Stimulated activated CD8-positive, alpha-beta memory T cell treated with anti-CD3 and anti-CD28 coated beads, Interleukin-15, amount 100 ng/mL, for 24 hours (primary cell): ENCODE data around the gene C12orf57.

Experiments used
- DNase-seq: peaks from one replicate; pipeline ENCODE4 v3.0.0-alpha.2; 2020; ENCODE audit warnings: low read depth

Gene C12orf57

DNA sequence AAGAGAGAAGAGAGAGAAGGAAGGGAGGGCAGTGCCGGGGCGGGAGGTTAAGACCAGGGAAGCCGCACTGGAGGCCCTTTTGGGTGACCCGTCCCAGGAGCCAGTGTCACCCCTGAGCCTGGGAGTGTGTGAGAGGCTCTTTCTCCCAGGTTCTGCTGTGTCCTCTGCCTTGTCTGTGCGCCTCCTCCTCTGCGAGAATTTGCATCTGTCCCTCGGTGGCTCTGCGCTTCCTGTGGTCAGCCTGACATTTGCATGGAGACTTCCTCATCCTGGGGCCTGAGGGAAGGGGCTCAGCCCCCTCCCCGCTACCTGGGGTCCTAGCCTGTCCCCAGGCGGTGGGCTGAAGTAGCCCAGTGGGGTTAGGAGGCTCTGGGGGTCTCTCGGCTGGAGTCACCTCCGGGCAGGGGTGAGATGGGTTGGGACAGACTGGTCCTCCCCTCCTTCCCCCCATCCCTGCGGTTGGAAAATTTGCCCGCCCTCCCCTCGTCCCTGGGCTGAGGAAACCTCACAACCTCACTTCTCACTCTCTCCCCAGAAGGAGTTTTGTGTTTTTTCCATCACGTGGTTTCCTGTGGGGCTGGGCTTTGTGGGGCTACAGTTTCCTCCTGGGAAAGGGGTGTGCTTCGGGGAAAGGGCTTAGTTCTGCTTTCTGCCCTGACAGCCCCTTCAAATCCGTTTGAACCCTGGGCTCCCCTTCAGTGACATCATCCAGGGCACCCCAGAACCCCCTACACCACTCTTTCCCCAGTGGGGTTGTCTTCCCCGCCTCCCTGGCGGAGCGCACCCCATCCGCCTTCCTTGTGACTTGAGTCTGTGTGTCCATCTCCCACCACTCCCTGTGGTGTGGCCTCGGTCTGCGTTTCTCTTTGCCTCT is 9.9 kb downstream of the C12orf57 start:
- DNase-seq: no peak

DNA sequence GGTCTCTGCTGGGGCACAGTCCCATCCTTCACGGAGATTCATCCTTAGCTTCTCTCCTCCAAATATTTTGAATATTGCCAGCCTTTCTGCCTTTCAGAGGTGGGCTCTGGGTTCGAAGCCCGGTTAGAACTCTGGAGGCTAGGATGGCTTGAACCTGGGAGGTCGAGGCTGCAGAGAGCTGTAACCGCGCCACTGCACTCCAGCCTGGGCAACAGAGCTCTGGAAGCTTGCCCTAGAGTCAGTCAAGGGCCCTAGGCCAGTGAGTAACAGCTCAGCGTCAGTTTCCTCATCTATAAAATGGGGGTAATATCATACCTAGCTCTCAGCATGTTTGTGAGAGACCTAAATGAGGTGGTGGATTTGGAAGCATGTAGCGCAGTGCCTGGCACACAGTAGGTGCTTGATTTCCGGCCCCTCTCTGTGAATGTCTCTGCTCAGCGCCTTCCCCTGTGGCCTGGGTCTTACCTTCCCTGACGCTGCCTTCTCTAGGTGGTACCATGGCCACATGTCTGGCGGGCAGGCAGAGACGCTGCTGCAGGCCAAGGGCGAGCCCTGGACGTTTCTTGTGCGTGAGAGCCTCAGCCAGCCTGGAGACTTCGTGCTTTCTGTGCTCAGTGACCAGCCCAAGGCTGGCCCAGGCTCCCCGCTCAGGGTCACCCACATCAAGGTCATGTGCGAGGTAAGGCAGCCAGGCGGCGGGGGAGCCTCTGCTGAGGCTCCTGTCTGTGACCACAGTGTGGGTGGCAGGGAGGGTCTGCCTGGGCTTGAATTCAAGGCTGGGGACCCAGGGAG is 10.7 kb downstream of the C12orf57 start:
- DNase-seq: no peak

DNA sequence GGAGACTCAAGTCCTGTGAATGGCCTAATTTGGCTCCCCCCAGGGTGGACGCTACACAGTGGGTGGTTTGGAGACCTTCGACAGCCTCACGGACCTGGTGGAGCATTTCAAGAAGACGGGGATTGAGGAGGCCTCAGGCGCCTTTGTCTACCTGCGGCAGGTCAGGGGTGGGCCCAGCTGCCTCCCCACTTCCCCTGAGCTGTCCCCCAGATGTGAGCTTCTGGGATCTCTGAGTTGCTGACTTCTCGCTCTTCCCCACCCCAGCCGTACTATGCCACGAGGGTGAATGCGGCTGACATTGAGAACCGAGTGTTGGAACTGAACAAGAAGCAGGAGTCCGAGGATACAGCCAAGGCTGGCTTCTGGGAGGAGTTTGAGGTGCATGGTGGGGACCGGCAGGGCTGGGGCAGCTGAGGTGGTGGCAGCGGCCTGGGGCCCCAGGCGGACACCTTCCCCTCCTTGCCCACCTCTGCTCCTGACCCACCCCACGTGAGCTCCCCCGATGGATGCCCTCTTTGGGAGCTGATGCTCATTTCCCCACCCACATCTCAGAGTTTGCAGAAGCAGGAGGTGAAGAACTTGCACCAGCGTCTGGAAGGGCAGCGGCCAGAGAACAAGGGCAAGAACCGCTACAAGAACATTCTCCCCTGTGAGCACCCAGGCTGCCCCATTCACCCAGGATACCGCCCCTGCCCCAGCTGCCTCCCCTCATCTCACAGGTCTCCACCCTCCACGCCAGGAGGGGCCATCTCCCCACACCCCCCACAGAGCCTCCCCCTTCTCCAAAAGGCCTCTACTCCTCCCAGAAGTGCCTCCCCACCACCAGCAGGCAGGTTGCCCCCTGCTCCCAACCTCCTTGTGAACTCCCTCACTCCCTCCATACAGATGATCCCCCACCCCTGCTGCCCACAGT is 11.5 kb downstream of the C12orf57 start:
- DNase-seq: no peak

DNA sequence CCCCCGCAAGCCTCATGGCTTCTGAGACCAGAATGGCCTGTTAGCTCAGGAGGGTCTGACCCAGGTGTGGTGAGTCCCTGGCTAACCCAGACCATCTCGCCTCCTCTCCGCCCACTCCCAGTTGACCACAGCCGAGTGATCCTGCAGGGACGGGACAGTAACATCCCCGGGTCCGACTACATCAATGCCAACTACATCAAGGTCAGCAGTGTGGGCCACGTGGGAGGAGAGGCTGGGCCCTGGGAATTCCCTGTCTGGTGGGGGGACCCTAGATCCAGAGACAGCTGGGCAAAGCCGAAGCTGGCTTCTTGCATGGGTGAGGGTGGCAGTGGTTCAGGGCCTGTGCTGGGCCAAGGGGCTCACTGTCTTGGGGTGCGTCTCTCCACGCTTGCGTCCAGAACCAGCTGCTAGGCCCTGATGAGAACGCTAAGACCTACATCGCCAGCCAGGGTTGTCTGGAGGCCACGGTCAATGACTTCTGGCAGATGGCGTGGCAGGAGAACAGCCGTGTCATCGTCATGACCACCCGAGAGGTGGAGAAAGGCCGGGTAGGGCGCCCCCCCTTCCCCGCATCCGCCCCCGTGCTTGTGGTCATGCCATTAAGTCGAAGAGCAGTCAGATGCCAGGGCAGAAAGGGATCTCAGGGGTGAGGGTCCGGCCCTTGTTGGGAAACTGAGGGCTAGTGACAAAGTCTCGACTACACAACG is 12.4 kb downstream of the C12orf57 start:
- no peak for DNase-seq

DNA sequence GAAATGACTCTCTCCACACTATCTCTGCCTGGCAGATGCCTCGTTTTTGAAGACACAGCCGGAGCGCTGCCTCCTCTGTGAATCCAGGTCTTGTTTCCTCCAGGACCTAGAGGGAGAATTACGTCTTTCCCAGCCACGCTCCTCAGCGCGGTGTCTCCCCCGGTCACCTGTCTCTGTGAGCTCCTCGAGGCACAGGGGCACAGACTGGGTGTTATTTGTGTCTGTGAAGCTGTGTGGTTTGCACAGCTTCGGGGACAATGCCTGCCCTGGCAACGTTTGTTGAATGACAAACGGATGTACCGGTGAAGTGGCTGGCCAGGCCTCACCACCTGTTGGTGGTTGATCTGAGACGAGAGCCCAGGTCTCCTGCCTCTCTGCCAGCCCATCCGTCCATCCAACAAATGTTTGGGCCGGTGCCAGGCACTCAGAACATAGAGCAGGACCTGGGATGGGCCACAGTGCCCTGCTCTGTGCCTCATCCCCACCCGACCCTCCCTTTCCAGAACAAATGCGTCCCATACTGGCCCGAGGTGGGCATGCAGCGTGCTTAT is 13.4 kb downstream of the C12orf57 start:
- DNase-seq: no peak

DNA sequence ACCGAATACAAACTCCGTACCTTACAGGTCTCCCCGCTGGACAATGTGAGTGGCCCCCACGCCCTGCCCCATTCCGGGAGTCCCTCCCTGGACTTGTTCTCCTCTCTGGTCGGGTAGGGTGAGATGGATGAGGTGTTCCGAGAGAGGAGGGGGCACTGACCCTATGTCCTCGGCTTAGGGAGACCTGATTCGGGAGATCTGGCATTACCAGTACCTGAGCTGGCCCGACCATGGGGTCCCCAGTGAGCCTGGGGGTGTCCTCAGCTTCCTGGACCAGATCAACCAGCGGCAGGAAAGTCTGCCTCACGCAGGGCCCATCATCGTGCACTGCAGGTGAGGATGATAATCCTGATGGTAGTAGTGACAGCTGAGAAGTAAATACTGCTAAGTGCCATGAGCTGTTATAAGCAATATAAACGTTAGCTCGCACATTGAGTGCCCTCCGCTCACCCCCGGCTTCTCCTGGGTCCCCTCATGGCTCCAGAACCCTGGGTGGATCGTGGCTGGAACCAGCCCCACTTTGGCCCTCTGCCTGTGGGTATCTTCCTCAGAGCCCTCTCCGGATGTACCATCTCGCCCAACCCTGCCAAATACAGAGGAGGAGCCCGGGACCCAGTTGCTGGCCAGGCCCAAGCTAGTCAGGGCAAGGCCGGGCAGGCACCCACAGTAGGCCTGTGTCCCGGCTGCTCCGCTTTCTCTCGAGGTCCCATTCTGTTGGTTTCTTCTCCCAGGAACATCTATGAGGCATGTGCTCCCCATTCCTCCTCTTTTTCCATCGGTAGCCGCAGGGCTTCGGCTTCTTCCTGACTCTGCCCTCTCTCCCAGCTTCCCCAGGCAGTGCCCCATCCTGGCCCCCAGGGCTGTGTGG is 14.2 kb downstream of the C12orf57 start:
- no peak for DNase-seq

DNA sequence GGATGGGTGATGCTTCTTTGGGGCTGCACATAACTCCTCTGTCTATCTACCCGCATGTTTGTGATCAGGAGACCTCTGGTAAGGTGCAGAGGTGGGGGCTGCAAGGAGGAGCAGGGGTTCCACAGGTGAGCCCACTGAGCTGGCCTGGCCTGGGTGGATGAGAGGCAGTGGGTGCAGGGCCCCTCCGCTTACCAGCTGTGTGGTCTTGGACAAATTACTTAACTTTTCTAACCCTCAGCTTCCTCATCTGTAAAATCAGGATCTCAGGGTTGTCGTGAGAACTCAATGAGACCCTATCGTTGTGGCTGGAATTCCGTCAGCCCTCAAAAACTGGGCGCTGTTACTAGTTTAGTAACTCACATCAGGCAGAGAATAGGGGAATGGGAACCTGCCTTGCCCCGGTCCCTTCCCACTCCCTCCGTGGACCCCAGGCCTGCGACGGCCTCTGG is 14.8 kb downstream of the C12orf57 start:
- DNase-seq: no peak

DNA sequence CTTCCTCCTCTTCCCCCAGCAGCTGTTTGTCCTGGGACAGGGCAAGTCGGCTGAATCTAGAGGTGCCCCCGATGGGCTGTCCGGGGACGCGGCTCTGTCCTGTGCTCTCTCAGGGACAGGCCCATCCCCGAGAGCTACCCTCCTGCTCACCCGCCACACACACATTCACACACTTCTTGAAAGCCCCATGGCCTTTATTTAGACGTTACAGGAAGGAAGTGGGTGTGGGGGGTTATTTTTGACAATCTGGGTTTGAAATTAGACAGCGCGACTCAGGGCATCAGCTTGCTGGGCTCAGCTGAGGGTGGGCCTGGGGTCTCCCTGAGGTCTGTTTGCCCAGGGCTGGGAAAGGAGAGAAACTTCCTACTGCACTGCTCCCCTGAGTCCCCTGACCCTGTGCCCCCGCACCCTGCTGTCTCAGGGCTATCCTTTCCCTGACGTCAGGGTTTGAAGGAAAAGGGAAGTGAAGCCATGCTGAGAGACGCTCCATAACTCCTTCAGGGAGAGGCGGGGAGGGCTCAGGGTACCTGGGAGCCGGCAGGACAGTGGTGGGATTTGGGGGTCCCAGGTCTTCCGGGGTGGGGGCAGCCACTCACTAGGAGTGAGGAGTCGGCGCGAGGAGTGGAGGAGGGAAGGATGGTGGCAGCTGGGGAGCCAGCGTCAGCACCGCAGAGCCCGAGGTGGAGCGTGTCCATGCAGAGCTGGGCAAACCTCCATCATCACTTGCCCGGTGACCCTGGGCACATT is 15.4 kb downstream of the C12orf57 start:
- DNase-seq: no peak

DNA sequence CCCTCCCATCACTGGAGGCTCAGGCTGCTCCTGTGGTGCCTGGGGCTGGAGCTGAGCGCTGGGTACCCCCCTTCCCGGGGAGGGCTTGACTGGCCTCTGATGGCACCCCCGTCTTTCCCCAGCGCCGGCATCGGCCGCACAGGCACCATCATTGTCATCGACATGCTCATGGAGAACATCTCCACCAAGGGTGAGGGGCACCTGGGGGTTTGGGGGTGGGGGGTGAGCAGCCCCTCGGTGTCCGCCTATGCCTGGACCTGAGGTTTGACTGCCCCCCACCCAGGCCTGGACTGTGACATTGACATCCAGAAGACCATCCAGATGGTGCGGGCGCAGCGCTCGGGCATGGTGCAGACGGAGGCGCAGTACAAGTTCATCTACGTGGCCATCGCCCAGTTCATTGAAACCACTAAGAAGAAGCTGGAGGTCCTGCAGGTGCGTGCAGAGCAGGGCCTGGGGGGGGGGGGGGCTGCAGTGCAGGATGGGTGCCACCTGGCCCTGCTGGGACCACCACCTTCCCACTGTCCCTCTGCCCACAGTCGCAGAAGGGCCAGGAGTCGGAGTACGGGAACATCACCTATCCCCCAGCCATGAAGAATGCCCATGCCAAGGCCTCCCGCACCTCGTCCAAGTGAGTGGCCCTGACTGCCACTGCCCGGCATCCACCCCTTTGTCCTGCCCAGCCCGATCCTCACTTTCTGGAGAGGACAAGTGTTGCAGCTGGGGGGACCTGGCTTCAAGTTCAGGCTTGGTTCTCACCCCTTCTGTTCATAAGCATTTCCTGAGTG is 16.2 kb downstream of the C12orf57 start:
- DNase-seq: no peak

DNA sequence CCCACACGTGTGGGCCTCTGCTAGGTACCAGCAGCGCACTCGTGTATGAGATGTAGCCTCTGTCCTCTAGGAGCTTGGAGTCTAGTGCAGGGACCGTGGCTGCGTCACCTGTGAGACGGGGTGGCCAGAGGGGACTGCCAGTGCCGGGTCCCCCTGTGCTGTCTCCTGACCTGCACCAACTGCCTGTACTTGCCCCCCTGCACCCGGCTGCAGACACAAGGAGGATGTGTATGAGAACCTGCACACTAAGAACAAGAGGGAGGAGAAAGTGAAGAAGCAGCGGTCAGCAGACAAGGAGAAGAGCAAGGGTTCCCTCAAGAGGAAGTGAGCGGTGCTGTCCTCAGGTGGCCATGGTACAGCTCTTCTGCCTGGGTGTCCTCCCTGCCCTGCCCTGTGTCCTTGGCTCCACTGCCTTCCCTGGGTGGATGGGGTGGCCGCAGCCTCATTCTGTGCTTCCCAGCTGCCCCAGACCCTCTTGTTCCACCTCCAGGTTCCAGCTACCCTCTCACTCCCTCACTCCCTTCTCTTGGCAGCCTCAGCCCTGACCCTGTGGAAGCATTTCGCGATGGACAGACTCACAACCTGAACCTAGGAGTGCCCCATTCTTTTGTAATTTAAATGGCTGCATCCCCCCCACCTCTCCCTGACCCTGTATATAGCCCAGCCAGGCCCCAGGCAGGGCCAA is 16.9 kb downstream of the C12orf57 start:
- no peak for DNase-seq

DNA sequence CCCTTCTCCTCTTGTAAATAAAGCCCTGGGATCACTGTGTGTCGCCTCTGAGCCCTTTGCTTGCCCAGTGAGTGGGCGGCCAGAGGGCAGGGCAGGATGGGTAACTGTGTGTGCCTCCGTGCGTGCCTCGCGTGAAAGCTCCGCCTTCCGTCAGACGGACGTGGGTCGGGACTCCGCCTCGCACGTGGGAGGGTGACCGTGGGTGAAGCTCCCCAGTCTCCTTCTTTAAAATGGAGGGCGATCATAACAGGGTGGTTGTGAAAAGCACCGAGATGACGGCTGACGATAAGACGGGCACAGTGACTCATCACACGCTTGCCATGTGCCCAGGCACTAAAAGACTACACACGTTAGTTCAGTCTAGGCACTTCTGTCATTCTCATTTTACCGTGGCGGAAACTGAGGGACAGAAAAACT is 17.5 kb downstream of the C12orf57 start:
- DNase-seq: no peak

DNA sequence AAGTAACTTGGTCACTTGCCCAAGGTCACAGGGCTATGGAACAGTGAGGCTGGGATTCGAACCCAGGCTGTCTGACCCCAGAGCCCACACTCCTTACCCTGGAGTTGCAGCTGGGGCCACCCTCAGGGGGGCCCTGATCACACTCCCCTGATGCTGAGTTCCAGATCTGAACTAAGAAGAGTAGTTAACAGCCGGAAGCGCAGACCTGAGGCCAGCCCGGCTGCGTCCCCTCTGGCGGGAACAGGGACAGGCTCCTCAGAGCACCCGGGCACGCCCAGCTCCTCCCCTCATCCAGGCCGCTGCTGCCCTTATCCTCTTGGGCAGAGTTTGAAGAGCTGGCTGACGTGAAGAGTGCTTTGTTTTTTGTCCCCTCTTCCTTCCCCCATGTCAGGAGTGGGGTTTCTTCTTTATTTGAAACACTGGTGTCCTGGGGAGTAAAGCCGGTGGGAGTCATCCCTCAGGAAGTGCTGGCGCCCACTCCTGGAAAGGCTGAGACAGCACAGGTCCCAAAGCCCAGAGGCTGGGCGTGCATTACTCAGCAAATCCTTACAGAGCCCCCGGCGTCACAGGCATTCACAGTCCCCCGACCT is 18.0 kb downstream of the C12orf57 start:
- DNase-seq: no peak

DNA sequence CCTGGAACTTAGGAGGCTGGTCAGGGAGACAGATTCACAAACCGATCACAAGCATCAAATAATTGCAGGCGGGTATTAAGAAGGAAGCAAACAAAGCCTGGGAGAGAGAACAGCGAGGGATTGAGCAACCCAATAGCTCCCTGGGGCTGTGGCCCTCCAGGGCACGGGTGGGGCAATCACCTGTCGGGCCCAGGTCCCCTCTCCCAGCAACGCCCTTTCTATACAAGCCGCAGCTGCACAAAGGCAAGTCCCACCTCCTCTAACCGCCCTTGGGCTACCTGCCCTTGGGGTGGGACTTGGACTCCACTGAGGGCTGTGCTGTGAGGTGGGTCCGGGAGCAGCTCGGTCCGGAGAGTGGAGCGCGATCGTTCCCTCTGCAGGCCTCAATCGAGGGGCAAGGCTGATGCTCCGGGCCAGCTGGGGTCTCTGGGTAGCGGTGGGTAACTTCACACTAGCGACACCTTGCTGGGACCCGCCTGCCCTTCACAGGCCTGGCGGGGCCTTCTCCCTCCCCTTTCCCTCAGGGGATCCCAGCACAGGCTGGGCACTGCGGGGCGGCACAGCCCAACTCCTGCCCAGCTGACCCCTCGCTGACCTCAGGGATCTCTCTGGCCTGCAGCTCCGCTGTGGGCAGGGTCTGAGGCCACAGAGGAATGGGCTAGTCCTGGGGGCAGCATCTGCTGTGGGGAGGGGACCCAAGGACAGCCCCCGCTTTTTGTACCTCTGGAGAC is 18.6 kb downstream of the C12orf57 start:
- no peak for DNase-seq

DNA sequence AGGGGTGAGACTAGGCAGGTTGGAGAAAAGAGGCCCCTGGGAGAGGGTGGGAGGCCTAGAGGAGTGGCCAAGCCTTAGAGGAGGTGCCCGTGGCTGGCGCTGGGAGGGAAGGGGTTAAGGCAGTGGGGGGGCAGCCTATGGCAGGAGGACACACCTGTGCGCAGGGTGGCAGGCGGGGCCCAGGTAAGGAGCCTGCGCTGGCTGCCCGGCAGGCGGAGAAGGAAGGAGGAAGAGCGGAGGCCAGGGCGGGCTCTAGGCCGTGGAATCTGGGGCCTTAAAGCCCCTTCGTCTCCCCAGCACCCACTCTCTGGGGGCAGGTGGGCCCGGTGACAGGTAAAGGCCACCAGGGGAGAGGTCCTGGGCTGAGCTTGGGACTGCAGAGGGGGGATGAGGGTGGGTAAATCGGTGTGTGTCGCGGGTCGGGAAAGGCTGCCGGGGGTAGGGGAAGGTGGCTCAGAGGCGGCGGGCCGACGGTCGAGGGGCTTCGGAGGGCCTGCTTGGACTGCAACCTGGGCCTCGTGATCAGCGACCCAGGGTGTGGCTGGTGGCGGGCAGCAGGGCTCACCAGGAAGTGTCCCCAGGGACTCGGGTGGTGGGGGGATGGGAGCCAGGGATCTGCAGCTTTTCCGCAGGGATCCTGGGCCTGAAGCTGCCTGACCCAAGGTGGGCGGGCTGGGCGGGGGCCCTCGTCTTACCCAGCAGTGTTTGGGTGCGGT is 19.4 kb downstream of the C12orf57 start:
- DNase-seq: no peak

DNA sequence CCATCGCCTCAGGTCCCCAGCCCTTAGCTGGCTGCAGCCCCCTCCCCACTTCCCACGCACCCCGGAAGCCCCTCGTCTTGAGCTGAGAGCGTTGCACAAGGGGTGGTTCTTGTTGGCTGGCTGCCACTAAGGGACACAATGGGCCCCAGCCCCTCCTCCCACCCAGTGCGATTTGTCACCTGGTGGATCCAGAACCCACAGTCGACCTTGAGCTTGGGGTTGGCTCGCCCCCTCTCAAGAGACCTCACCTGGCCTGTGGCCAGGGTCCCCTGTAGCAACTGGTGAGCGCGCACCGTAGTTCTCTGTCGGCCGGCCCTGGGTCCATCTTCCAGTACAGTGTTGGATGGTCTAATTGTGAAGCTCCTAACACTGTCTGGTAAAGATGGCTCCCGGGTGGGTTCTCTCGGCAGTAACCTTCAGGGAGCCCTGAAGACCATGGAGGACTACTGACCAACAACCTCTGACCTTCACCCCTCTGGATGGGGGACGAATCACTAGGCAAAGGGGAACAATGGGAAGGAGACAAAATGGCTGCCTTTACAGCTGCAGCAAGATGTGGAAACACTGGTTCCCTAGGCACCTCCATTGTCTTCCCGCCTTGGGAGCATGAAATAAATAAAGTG is 20.1 kb downstream of the C12orf57 start:
- DNase-seq: no peak

DNA sequence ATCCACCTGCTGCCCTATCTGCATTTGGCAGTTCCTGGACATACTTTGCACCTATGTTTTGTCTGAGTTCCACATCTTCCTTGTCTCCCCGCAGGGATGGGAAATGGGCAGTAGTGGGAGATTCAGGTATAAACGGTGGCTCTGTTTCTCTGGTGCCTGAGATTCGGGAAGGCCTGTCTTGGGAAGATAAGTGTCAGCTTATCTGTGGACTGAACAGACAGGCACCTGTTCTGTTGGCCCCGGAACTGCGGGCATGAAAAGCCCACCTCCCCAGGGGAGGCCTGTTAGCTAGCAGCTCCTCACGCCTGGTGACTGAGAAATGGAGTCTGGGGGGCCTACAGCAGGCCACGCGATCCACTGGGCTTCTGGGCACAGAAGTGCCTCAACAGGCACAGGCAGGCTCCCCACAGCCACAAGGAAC is 20.8 kb downstream of the C12orf57 start:
- no peak for DNase-seq
